K562 (cell line): ENCODE data around the gene SCARF1. TPM values are rescaled to one million over a fixed set of nuclear protein-coding genes. Genes with fewer than 3 reads are reported as not detected.

Experiments
- BRD4 ChIP-seq: fragments of 200-600 bp; sonication (generic); IDR thresholded peaks from 2 replicates; pipeline ENCODE4 v1.6.1; 2017; ENCODE audit warnings: inconsistent platforms
- CBFA2T3 ChIP-seq: fragments of 450-650 bp; IDR thresholded peaks from 2 replicates; pipeline ENCODE4 v1.6.1; 2017
- IRF2 ChIP-seq: sonication (generic); formaldehyde crosslinking; IDR thresholded peaks from 2 replicates; pipeline ENCODE4 v1.8.1; 2022; ENCODE audit warnings: mild to moderate bottlenecking, missing genetic modification reagents
- MAX ChIP-seq: sonication (generic); formaldehyde crosslinking; IDR thresholded peaks from 2 replicates; pipeline ENCODE4 v1.9.0; 2022; ENCODE audit warnings: mild to moderate bottlenecking, missing genetic modification reagents
- MECOM ChIP-seq: fragments of 250-450 bp; sonication (Bioruptor Pico); IDR thresholded peaks from 2 replicates; pipeline ENCODE4 v1.8.0; 2022; ENCODE audit warnings: inconsistent platforms
- NFXL1 ChIP-seq: fragments of 450-650 bp; formaldehyde crosslinking; IDR thresholded peaks from 2 replicates; pipeline ENCODE4 v1.4.0; 2021; ENCODE audit warnings: mild to moderate bottlenecking
- PHF21A ChIP-seq: fragments of 450-650 bp; IDR thresholded peaks from 2 replicates; pipeline ENCODE4 v1.6.1; 2017; ENCODE audit warnings: low read depth, borderline replicate concordance
- RB1 ChIP-seq: fragments of 450-650 bp; IDR thresholded peaks from 2 replicates; pipeline ENCODE4 v1.6.1; 2017; ENCODE audit warnings: low read depth, mild to moderate bottlenecking
- SFPQ ChIP-seq: fragments of 200-400 bp; formaldehyde crosslinking; IDR thresholded peaks from 2 replicates; pipeline ENCODE4 v1.6.1; 2017; ENCODE audit warnings: mild to moderate bottlenecking, low read depth, low read length, moderate library complexity
- SMAD4 ChIP-seq: fragments of 250-450 bp; sonication (Bioruptor Pico); conservative IDR thresholded peaks from 2 replicates; pipeline ENCODE4 v1.8.0; 2021; ENCODE audit warnings: inconsistent platforms, mild to moderate bottlenecking, moderate library complexity
- SMARCB1 ChIP-seq: IDR thresholded peaks from 2 replicates; pipeline ENCODE4 v1.6.1; 2011; ENCODE audit warnings: improper control_type of control experiment, low read depth; ENCODE audit not compliant: insufficient read length
- U2AF1 ChIP-seq: fragments of 200-400 bp; formaldehyde crosslinking; optimal IDR thresholded peaks from 2 replicates; pipeline ENCODE3; 2017; ENCODE audit warnings: mild to moderate bottlenecking, low read depth, low read length, moderate library complexity
- ZBTB5 ChIP-seq: fragments of 450-650 bp; IDR thresholded peaks from 2 replicates; pipeline ENCODE4 v1.6.1; 2017; ENCODE audit warnings: antibody characterized with exemption
- ZFP30 ChIP-seq: fragments of 250-450 bp; sonication (Bioruptor Pico); IDR thresholded peaks from 2 replicates; pipeline ENCODE4 v1.8.0; 2022; ENCODE audit warnings: moderate library complexity, mild to moderate bottlenecking, inconsistent platforms, borderline replicate concordance
- ZNF184 ChIP-seq: sonication (generic); formaldehyde crosslinking; IDR thresholded peaks from 2 replicates; pipeline ENCODE4 v1.5.0; 2020; ENCODE audit warnings: missing genetic modification reagents
- ZNF224 ChIP-seq: sonication (generic); formaldehyde crosslinking; IDR thresholded peaks from 2 replicates; pipeline ENCODE4 v1.8.0; 2022; ENCODE audit warnings: mild to moderate bottlenecking, missing genetic modification reagents
- ZNF384 ChIP-seq: IDR thresholded peaks from 2 replicates; pipeline ENCODE4 v1.6.1; 2012; ENCODE audit warnings: low read depth, low read length, improper control_type of control experiment
- ZNF436 ChIP-seq: fragments of 250-450, 450-650 bp; sonication (Bioruptor Pico); formaldehyde crosslinking; IDR thresholded peaks from 2 replicates; pipeline ENCODE4 v1.7.0; 2020; ENCODE audit warnings: mild to moderate bottlenecking
- ZNF518B ChIP-seq: fragments of 250-450 bp; sonication (Bioruptor Pico); IDR thresholded peaks from 2 replicates; pipeline ENCODE4 v1.5.0; 2021; ENCODE audit warnings: mild to moderate bottlenecking, moderate library complexity
- ZNF785 ChIP-seq: fragments of 250-450 bp; sonication (Bioruptor Pico); IDR thresholded peaks from 2 replicates; pipeline ENCODE4 v1.4.0; 2020; ENCODE audit warnings: mild to moderate bottlenecking
- polyA plus RNA-seq, 8 experiments: library from polyadenylated mRNA; depleted of rRNA in 4 of 8; stranded (reverse) in 5 of 8; unstranded in 3 of 8; fragments of >200 nt; fragmentation: Nextera tagmentation in 2 of 8; fragmentation: Illumina TruSeq in 1 of 8; extraction: Ambion mirVana in 2 of 8; extraction: Trizol in 1 of 8; gene quantifications; 2 replicates each; pipeline versions ENCODE4 v1.2.1 to v1.2.3, GENCODE V29; 2011 to 2014; ENCODE audit warnings: inconsistent platforms in 1 of 8, missing spikeins in 1 of 8
- total RNA-seq, 7 experiments: library from RNA; depleted of rRNA in 6 of 7; stranded (reverse); fragments of >200 nt in 6 of 7; fragmentation: Illumina TruSeq in 2 of 7; extraction: Trizol in 2 of 7; gene quantifications; 2 replicates each; pipeline versions ENCODE4 v1.2.1 to v1.2.3, GENCODE V29; 2011 to 2021; ENCODE audit warnings: low replicate concordance in 1 of 7

SCARF1 gene
- total and polyA plus RNA-seq, 9 of the 15 experiments (the other 6 are each of a cell fraction or from before 2014, with no cell fraction given), result 0.04 to 2.1 (median 0.63) TPM

- TF ChIP-seq BRD4 (no peak), RB1 (no peak), ZNF436 (CRISPR knock-in tag) (no peak), MECOM (CRISPR knock-in tag) (no peak), ZNF518B (CRISPR knock-in tag) (no peak), PHF21A (no peak), NFXL1 (CRISPR knock-in tag) (no peak), ZNF785 (CRISPR knock-in tag) (no peak), SFPQ (no peak), MAX (peak; percentile 21; the same call in 1 of the 2 replicates), ZNF224 (CRISPR knock-in tag) (no peak), SMAD4 (no peak), SMARCB1 (no peak), IRF2 (CRISPR knock-in tag) (no peak), ZBTB5 (no peak), ZNF384 (0 out of 2 replicates have a peak, but pooled peaks have one; percentile 6), U2AF1 (no peak), ZNF184 (CRISPR knock-in tag) (no peak), CBFA2T3 (no peak), ZFP30 (CRISPR knock-in tag) (no peak)
These were observed 15.8 kb downstream of the SCARF1 start (continued) for GRCh38 chr17:1629504-1630310.
